Upper lobe of left lung (tissue), 4 donors: ENCODE data around the gene PLXNA3.

Experiments
- EP300 ChIP-seq, 4 donors: sonication (generic); formaldehyde crosslinking; IDR thresholded peaks; one replicate each; pipeline ENCODE4 v1.5.1; 2017; ENCODE audit warnings: antibody characterized with exemption in 4 of 4, control low read depth in 2 of 4
- POLR2A ChIP-seq, 4 donors: fragments of 450-650 bp; IDR thresholded peaks; one replicate each; pipeline ENCODE4 v1.5.1; 2016 to 2017; ENCODE audit warnings: antibody characterized with exemption in 4 of 4, mild to moderate bottlenecking in 2 of 4
- POLR2AphosphoS5 ChIP-seq, 2 donors: sonication (generic); formaldehyde crosslinking; IDR thresholded peaks; one replicate each; pipeline ENCODE4 v1.5.1; 2017; ENCODE audit warnings: antibody characterized with exemption in 2 of 2
- TF ChIP-seq, protein P1 (sequence below), 6 experiments: fragments of 450-650 bp in 4 of 6; fragments of 200-600 bp in 2 of 6; sonication (generic) in 2 of 6; IDR thresholded peaks; one replicate each; pipeline ENCODE4 v1.5.1; 2016 to 2019; ENCODE audit warnings: antibody characterized with exemption in 6 of 6

DNA sequence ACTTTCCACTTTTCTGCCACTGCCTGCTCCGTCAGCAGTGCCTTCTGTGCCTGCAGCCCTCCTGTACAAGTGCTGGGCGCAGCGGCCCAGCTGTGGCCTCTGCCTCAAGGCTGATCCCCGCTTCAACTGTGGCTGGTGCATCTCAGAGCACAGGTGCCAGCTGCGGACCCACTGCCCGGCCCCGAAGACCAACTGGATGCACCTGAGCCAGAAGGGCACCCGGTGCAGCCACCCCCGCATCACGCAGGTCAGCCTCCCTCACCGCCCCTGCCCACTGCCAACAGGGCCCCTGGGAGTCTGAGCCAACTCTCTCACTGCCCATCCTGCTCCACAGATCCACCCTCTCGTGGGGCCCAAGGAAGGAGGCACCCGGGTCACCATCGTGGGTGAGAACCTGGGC is 7.5 kb downstream of the PLXNA3 start:
- TF ChIP-seq, protein P1, sequence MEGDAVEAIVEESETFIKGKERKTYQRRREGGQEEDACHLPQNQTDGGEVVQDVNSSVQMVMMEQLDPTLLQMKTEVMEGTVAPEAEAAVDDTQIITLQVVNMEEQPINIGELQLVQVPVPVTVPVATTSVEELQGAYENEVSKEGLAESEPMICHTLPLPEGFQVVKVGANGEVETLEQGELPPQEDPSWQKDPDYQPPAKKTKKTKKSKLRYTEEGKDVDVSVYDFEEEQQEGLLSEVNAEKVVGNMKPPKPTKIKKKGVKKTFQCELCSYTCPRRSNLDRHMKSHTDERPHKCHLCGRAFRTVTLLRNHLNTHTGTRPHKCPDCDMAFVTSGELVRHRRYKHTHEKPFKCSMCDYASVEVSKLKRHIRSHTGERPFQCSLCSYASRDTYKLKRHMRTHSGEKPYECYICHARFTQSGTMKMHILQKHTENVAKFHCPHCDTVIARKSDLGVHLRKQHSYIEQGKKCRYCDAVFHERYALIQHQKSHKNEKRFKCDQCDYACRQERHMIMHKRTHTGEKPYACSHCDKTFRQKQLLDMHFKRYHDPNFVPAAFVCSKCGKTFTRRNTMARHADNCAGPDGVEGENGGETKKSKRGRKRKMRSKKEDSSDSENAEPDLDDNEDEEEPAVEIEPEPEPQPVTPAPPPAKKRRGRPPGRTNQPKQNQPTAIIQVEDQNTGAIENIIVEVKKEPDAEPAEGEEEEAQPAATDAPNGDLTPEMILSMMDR (IDR thresholded peaks at IDR 0.05), result no peak
- TF ChIP-seq POLR2A (IDR thresholded peaks at IDR 0.05) (no peak), POLR2AphosphoS5 (IDR thresholded peaks at IDR 0.05) (no peak), EP300 (IDR thresholded peaks at IDR 0.05) (no peak)
